ENCODE measurements around the gene RAMP2.

The RAMP2 gene, protein sequence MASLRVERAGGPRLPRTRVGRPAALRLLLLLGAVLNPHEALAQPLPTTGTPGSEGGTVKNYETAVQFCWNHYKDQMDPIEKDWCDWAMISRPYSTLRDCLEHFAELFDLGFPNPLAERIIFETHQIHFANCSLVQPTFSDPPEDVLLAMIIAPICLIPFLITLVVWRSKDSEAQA

DNA sequence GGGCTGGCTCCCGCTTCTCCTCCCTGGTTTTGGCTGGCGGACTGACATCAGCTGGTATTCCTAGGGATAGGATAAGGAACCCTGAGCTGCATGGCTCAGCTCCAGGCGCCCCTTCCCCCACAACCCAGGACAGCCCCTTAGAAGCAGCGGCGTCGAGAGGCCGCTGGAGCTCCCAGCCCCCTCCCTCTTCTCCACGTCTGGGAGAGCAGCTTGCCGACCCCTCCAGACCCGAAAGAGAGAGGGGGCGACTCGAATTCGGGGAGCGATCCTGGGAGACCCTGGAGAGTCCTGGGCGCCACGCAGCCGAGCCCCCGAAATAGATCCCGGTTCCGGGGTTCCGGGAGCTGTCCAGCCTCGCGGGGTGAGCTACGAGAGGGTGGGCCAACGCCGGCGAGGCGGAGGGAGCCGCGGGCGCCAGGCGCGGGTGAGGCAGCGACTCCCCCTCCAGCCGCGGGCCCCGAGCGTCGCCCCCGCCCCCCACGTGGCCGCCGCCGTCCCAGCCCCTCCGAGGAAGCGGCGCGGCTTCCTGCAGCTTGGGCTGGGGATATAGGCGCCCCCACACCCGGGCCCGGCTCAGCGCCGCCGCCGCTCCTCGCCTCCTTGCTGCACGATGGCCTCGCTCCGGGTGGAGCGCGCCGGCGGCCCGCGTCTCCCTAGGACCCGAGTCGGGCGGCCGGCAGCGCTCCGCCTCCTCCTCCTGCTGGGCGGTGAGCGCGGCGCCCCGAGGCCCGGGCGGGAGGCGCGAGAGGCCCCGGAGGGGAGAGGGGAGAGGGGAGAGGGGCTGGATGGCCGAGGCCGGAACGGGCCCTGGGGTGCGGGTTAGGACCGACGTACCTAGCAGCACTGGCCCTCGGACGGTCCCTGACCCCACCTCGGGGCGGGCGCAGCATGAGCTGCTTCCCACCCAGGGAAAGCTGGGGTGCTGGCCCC lies at the start of gene RAMP2:
Gene RAMP2 (plus strand): TSS at position 576 of the 930 bp plus-strand sequence. CDS start 35 bp downstream, at position 611.
- H3K27me3 ChIP-seq (ENCODE audit: insufficient read depth, low read length), result 0 out of 2 replicates have a peak, but pooled peaks cover 5% of the 10 kb centered on the region
- peaks cover 12% of the 10 kb centered on the region for H3K4me1 ChIP-seq (ENCODE audit: insufficient read depth, low read length, severe bottlenecking)
- H3K4me3 ChIP-seq (ENCODE audit: low read depth, low read length, poor library complexity, severe bottlenecking), result peak within 1 kb of the TSS; percentile 52
- H2AFZ ChIP-seq (ENCODE audit: low read length), result no peak within 1 kb of the TSS
- TF ChIP-seq EZH2 (IDR thresholded peaks at IDR 0.05; ENCODE audit: borderline replicate concordance, low read length), result no peak
- TF ChIP-seq, protein P1, sequence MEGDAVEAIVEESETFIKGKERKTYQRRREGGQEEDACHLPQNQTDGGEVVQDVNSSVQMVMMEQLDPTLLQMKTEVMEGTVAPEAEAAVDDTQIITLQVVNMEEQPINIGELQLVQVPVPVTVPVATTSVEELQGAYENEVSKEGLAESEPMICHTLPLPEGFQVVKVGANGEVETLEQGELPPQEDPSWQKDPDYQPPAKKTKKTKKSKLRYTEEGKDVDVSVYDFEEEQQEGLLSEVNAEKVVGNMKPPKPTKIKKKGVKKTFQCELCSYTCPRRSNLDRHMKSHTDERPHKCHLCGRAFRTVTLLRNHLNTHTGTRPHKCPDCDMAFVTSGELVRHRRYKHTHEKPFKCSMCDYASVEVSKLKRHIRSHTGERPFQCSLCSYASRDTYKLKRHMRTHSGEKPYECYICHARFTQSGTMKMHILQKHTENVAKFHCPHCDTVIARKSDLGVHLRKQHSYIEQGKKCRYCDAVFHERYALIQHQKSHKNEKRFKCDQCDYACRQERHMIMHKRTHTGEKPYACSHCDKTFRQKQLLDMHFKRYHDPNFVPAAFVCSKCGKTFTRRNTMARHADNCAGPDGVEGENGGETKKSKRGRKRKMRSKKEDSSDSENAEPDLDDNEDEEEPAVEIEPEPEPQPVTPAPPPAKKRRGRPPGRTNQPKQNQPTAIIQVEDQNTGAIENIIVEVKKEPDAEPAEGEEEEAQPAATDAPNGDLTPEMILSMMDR (IDR thresholded peaks at IDR 0.05; ENCODE audit: low read length), result no peak
- H3K79me2 ChIP-seq (ENCODE audit: insufficient read depth, low read length), result no peaks in the 10 kb centered on the region
- no peaks in the 10 kb centered on the region for H3K9me2 ChIP-seq (ENCODE audit: low read depth, low read length)
- H3K4me2 ChIP-seq (ENCODE audit: low read length), result peak within 1 kb of the TSS; percentile 68
- H3K36me3 ChIP-seq (ENCODE audit: insufficient read depth, low read length), result no peaks in the 10 kb centered on the region
- peak within 1 kb of the TSS; percentile 41; the same call in 1 of the 2 replicates for H3K9ac ChIP-seq (ENCODE audit: low read length)
- H3K27ac ChIP-seq (ENCODE audit: low read depth, low read length, poor library complexity, severe bottlenecking), result no peak within 1 kb of the TSS
- H4K20me1 ChIP-seq (ENCODE audit: insufficient read depth, low read length), result no peaks in the 10 kb centered on the region
- no peaks in the 10 kb centered on the region for H3K9me3 ChIP-seq (ENCODE audit: low read length)
- H3F3A ChIP-seq (ENCODE audit: insufficient read depth, low read length), result no peaks in the 10 kb centered on the region

DNA sequence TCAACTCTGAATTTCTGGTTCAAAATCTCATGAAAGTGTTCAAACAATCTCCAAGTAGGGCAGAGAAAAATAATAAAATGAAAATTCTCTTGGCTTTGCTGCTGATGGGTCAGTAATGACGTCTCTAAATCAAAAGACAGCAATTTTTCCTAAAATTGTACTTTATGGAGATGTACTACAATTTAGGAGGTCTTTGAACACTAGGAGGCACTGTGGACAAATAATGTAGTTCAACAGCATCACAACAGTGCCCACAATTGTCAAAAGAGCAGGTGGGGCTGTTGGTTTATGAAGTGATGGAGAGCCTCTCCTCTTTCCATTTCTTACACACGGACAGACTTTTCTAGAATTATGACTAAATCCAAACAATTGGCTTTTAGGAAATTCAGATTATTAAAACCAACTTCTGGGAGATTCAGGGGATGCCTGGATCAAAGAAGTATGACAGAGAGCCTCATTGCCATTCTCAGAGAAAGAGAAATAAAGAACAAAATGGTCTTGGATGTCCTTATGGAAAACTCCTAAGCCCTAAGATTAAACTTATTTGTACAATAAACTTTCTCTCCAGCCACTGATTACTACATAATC lies 39.9 kb upstream of the RAMP2 start:
- no peaks in the 10 kb centered on the region for H3K9me3 ChIP-seq (ENCODE audit: low read length)
- H3K27ac ChIP-seq (ENCODE audit: low read depth, low read length, poor library complexity, severe bottlenecking), result no peak overlapping the region
- peaks cover 80% of the 10 kb centered on the region for H3K36me3 ChIP-seq (ENCODE audit: insufficient read depth, low read length)
- no peak for TF ChIP-seq EZH2 (IDR thresholded peaks at IDR 0.05; ENCODE audit: borderline replicate concordance, low read length)
- TF ChIP-seq, protein P1 (IDR thresholded peaks at IDR 0.05; ENCODE audit: low read length), result peak; percentile 81
- H3K79me2 ChIP-seq (ENCODE audit: insufficient read depth, low read length), result no peaks in the 10 kb centered on the region
- no peaks in the 10 kb centered on the region for H4K20me1 ChIP-seq (ENCODE audit: insufficient read depth, low read length)
- H2AFZ ChIP-seq (ENCODE audit: low read length), result no peak overlapping the region
- no peak overlapping the region for H3K4me2 ChIP-seq (ENCODE audit: low read length)
- H3K4me1 ChIP-seq (ENCODE audit: insufficient read depth, low read length, severe bottlenecking), result no peaks in the 10 kb centered on the region
- H3K9me2 ChIP-seq (ENCODE audit: low read depth, low read length), result no peaks in the 10 kb centered on the region
- H3K27me3 ChIP-seq (ENCODE audit: insufficient read depth, low read length), result no peaks in the 10 kb centered on the region
- H3K4me3 ChIP-seq (ENCODE audit: low read depth, low read length, poor library complexity, severe bottlenecking), result no peak overlapping the region
- no peaks in the 10 kb centered on the region for H3F3A ChIP-seq (ENCODE audit: insufficient read depth, low read length)
- no peak overlapping the region for H3K9ac ChIP-seq (ENCODE audit: low read length)

DNA sequence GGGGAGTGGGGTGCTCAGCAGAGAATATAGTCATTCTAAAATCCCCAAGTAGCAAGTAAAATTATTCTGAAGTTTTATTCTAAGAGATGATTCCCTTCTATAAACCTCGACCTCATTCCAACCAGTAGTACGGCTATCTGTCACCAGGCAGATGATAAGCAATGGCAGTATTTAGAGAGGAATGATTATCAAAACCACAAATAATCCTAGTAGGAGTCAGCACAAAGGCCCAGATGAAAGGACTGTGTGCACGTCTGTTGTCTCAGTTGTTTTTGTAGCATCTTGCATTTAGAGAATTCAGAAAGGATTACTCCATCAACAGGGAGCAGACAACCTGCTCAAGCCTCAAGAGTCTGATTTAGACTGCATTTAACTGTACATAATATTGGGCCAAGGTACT lies 37.4 kb upstream of the RAMP2 start:
- Histone ChIP-seq H3K4me1 (ENCODE audit: insufficient read depth, low read length, severe bottlenecking) (no peaks in the 10 kb centered on the region), H3K79me2 (ENCODE audit: insufficient read depth, low read length) (no peaks in the 10 kb centered on the region), H3K9me3 (ENCODE audit: low read length) (no peaks in the 10 kb centered on the region), H3K36me3 (ENCODE audit: insufficient read depth, low read length) (peaks cover 67% of the 10 kb centered on the region), H3K9ac (ENCODE audit: low read length) (no peak overlapping the region), H3K27me3 (ENCODE audit: insufficient read depth, low read length) (no peaks in the 10 kb centered on the region), H3K9me2 (ENCODE audit: low read depth, low read length) (no peaks in the 10 kb centered on the region), H3K27ac (ENCODE audit: low read depth, low read length, poor library complexity, severe bottlenecking) (no peak overlapping the region), H4K20me1 (ENCODE audit: insufficient read depth, low read length) (no peaks in the 10 kb centered on the region), H3K4me2 (ENCODE audit: low read length) (no peak overlapping the region), H3K4me3 (ENCODE audit: low read depth, low read length, poor library complexity, severe bottlenecking) (no peak overlapping the region), H3F3A (ENCODE audit: insufficient read depth, low read length) (no peaks in the 10 kb centered on the region), H2AFZ (ENCODE audit: low read length) (no peak overlapping the region)
- TF ChIP-seq EZH2 (IDR thresholded peaks at IDR 0.05; ENCODE audit: borderline replicate concordance, low read length), result no peak
- TF ChIP-seq, protein P1 (IDR thresholded peaks at IDR 0.05; ENCODE audit: low read length), result no peak

Measured in OCI-LY1 (cell line).